Endothelial cell of umbilical vein (primary cell): ENCODE results near the gene OSBPL8. TPM values are rescaled to one million over a fixed set of nuclear protein-coding genes. Genes with fewer than 3 reads are reported as not detected.

ENCODE experiments used
- BruUV-seq: library from RNA; stranded (reverse); fragments of 400-500 nt; replicated peaks from 2 replicates; lab custom pipeline; 2021; lab: Mats Ljungman, UMichigan
- CTCF ChIA-PET: fragments of 300-600, 350-600 bp; sonication (Branson Sonifier 250); formaldehyde crosslinking; loops from one replicate; lab custom pipeline; 2021; ENCODE audit warnings: antibody characterized with exemption, inconsistent platforms; lab: Charles Lee
- POLR2A ChIA-PET: fragments of 300-600, 350-600 bp; sonication (Branson Sonifier 250); formaldehyde crosslinking; loops from one replicate; lab custom pipeline; 2021; ENCODE audit warnings: antibody characterized with exemption, inconsistent platforms; lab: Charles Lee
- DNase-seq: peaks from one replicate; pipeline ENCODE4 v3.0.0-alpha.2; 2011; ENCODE audit warnings: low read depth, low spot score
- FAIRE-seq: peaks from 2 replicates; lab custom pipeline; 2011; peaks lifted over from hg19 to GRCh38; lab: Jason Lieb, UNC
- H2AFZ ChIP-seq: 2 replicates; pipeline ENCODE4 v1.6.0; 2012; ENCODE audit warnings: low read depth, low read length, control low read depth, inconsistent platforms
- H3K27ac ChIP-seq: 2 replicates; pipeline ENCODE4 v1.5.1; 2011; ENCODE audit warnings: low read depth, mild to moderate bottlenecking, control low read depth, low read length, moderate library complexity; ENCODE audit not compliant: insufficient read depth
- H3K27me3 ChIP-seq, 2 experiments: 2 replicates each; pipeline versions ENCODE4 v1.6.0 to v1.6.1; 2011; ENCODE audit warnings: low read length in 2 of 2, mixed read lengths in 1 of 2; ENCODE audit not compliant: control insufficient read depth in 2 of 2, insufficient read depth in 2 of 2
- H3K36me3 ChIP-seq, 2 experiments: 2 replicates in 1 of 2; 3 replicates in 1 of 2; pipeline ENCODE4 v1.5.1; 2011; ENCODE audit warnings: low read length in 2 of 2, mild to moderate bottlenecking in 1 of 2, moderate library complexity in 1 of 2; ENCODE audit not compliant: control insufficient read depth in 2 of 2, insufficient read depth in 2 of 2; ENCODE audit errors: extremely low read depth in 1 of 2
- H3K4me1 ChIP-seq: 3 replicates; pipeline ENCODE4 v1.5.1; 2011; ENCODE audit warnings: mild to moderate bottlenecking, low read length; ENCODE audit not compliant: control insufficient read depth, insufficient read depth; ENCODE audit errors: extremely low read depth
- H3K4me2 ChIP-seq: 2 replicates; pipeline ENCODE4 v1.6.1; 2011; ENCODE audit warnings: low read length, control low read depth, mixed read lengths; ENCODE audit not compliant: insufficient read depth
- H3K4me3 ChIP-seq, 3 experiments: fragments of 200-600 bp in 1 of 3; sonication (generic), shearing (Covaris generic) in 1 of 3; replicated peaks in 1 of 3; 2 replicates each; pipeline ENCODE4 v1.5.1; 2011 to 2016; ENCODE audit warnings: control low read depth in 3 of 3, low read length in 3 of 3, mild to moderate bottlenecking in 2 of 3, inconsistent platforms in 1 of 3, low read depth in 1 of 3, moderate library complexity in 1 of 3; ENCODE audit not compliant: insufficient read depth in 1 of 3
- H3K79me2 ChIP-seq: 2 replicates; pipeline ENCODE4 v1.6.0; 2012; ENCODE audit warnings: low read length, inconsistent platforms; ENCODE audit not compliant: control insufficient read depth, insufficient read depth
- H3K9ac ChIP-seq: replicated peaks from 2 replicates; pipeline ENCODE3; 2011; ENCODE audit warnings: low read length, control low read depth; ENCODE audit not compliant: insufficient read depth; ENCODE audit errors: extremely low read depth
- H3K9me1 ChIP-seq: replicated peaks from 3 replicates; pipeline ENCODE4 v1.6.0; 2011; ENCODE audit warnings: mild to moderate bottlenecking, low read length; ENCODE audit not compliant: control insufficient read depth, insufficient read depth; ENCODE audit errors: extremely low read depth
- H3K9me3 ChIP-seq: replicated peaks from 2 replicates; pipeline ENCODE4 v1.5.1; 2012; ENCODE audit warnings: low read length, inconsistent platforms; ENCODE audit not compliant: control insufficient read depth, insufficient read depth
- H4K20me1 ChIP-seq: replicated peaks from 2 replicates; pipeline ENCODE3; 2011; ENCODE audit warnings: mild to moderate bottlenecking, low read length; ENCODE audit not compliant: control insufficient read depth, insufficient read depth; ENCODE audit errors: extremely low read depth
- CTCF ChIP-seq, 2 donors: IDR thresholded peaks; 1 replicate in 1 of 2; 2 replicates in 1 of 2; pipeline ENCODE4 v1.5.1; 2011; ENCODE audit warnings: low read length in 2 of 2, mild to moderate bottlenecking in 2 of 2, moderate library complexity in 2 of 2, control low read depth in 1 of 2, inconsistent platforms in 1 of 2, low read depth in 1 of 2; ENCODE audit not compliant: insufficient read depth in 1 of 2; ENCODE audit errors: extremely low read depth in 1 of 2
- EZH2 ChIP-seq: IDR thresholded peaks from 2 replicates; pipeline ENCODE4 v1.6.1; 2012; ENCODE audit warnings: borderline replicate concordance, low read depth, mild to moderate bottlenecking, moderate library complexity, low read length, inconsistent platforms; ENCODE audit not compliant: severe bottlenecking
- FOS ChIP-seq: IDR thresholded peaks from 2 replicates; pipeline ENCODE4 v1.6.1; 2011; ENCODE audit warnings: mild to moderate bottlenecking, low read length, moderate library complexity, borderline replicate concordance; ENCODE audit not compliant: insufficient read depth
- GATA2 ChIP-seq: IDR thresholded peaks from 2 replicates; pipeline ENCODE4 v1.7.0; 2011; ENCODE audit warnings: low read depth, mild to moderate bottlenecking, moderate library complexity, mixed read lengths, low read length; ENCODE audit not compliant: insufficient read length, insufficient read depth
- JUN ChIP-seq: IDR thresholded peaks from 2 replicates; pipeline ENCODE4 v1.6.1; 2011; ENCODE audit warnings: borderline replicate concordance, low read depth; ENCODE audit not compliant: insufficient read length, insufficient read depth
- MAX ChIP-seq: IDR thresholded peaks from 2 replicates; pipeline ENCODE4 v1.6.1; 2011; ENCODE audit not compliant: insufficient read depth, insufficient read length
- MYC ChIP-seq: IDR thresholded peaks from one replicate; pipeline ENCODE4 v1.6.1; 2011; ENCODE audit warnings: mild to moderate bottlenecking, low read depth, low read length
- POLR2A ChIP-seq: IDR thresholded peaks from 2 replicates; pipeline ENCODE4 v1.6.1; 2012; ENCODE audit warnings: low read depth, mild to moderate bottlenecking, control low read depth, low read length
- POLR2AphosphoS5 ChIP-seq: IDR thresholded peaks from 2 replicates; pipeline ENCODE4 v1.6.1; 2012; ENCODE audit warnings: low read depth, mild to moderate bottlenecking, control low read depth, low read length, moderate library complexity; ENCODE audit not compliant: insufficient read depth
- dilution Hi-C: fragments of 300-500 bp; cut with MboI; formaldehyde crosslinking; loops from one replicate; pipeline ENCODE4 v1.15.0; 2019; ENCODE audit warnings: low sequenced_read_pairs; ENCODE audit not compliant: extremely low pct_ligation_motif_present
- intact Hi-C: fragments of 100-400 bp; cut with micrococcal nuclease; formaldehyde crosslinking; loops from one replicate; pipeline ENCODE4 v1.10.0; 2022
- polyA plus RNA-seq, 4 experiments: library from polyadenylated mRNA; depleted of rRNA in 3 of 4; stranded (reverse) in 3 of 4; unstranded in 1 of 4; fragments of >200 nt; gene quantifications; 2 replicates each; pipeline versions ENCODE4 v1.2.1 to v1.2.3, GENCODE V29; 2011 to 2012; ENCODE audit warnings: missing spikeins in 1 of 4
- total RNA-seq: library from RNA; stranded (reverse); gene quantifications from 2 replicates; pipeline ENCODE4 v1.2.3, GENCODE V29; 2021

Gene OSBPL8
- total and polyA plus RNA-seq, 2 donors (not counting 3 experiments of a cell fraction or from before 2014, with no cell fraction given), result 10.3 to 47.6 TPM

GRCh38 chr12:76421046-76421445, 138.5 kb downstream of the OSBPL8 start:
- ChIA-PET CTCF (interaction anchor here (1.4 to 1.8 kb wide), 3 partner anchors 15 to 35 kb away, joined by 4 to 6 read pairs (median 5); no protein-coding TSS in a partner anchor), POLR2A (no interaction called here)
- dilution Hi-C loops, result no loop called here
- H4K20me1 ChIP-seq, result no peaks in the 10 kb centered on the region
- H3K4me2 ChIP-seq, result no peak overlapping the region
- DNase-seq (no peak), FAIRE-seq (no peak)
- peaks cover 6% of the 10 kb centered on the region for H3K9me3 ChIP-seq
- BruUV-seq, result no TSS peak
- no peaks in the 10 kb centered on the region for H3K4me1 ChIP-seq
- no peaks in the 10 kb centered on the region for H3K36me3 ChIP-seq
- TF ChIP-seq CTCF (IDR thresholded peaks at IDR 0.05; ENCODE audit: extremely low read depth in 1 of 2, insufficient read depth in 1 of 2, low read depth in 1 of 2, low read length in 2 of 2) (no peak), FOS (no peak), POLR2AphosphoS5 (no peak), JUN (no peak), POLR2A (no peak), MAX (no peak), GATA2 (no peak), EZH2 (no peak), MYC (no peak)
- H3K4me3 ChIP-seq, result no peak overlapping the region
- H3K27ac ChIP-seq, result no peak overlapping the region
- H3K9ac ChIP-seq, result no peak overlapping the region
- no peaks in the 10 kb centered on the region for H3K9me1 ChIP-seq
- no peaks in the 10 kb centered on the region for H3K27me3 ChIP-seq
- H2AFZ ChIP-seq, result no peak overlapping the region
- H3K79me2 ChIP-seq, result no peaks in the 10 kb centered on the region
- intact Hi-C loops, result no loop called here
